IMR-90 (cell line): ENCODE data around the gene RNU1-3.
"Not testable (repeated sequence)": the region's sequence is repeated elsewhere in the genome, so short reads cannot be mapped to it uniquely, and the experiment has no call there.

Source experiments
- MXI1 ChIP-seq: IDR thresholded peaks from 2 replicates; pipeline ENCODE4 v1.6.1; 2012; ENCODE audit warnings: low read depth, mild to moderate bottlenecking, low read length, moderate library complexity, borderline replicate concordance
- POLR2A ChIP-seq: IDR thresholded peaks from 2 replicates; pipeline ENCODE4 v1.6.1; 2012; ENCODE audit warnings: mild to moderate bottlenecking, low read depth, low read length
- RAD21 ChIP-seq: IDR thresholded peaks from 2 replicates; pipeline ENCODE4 v1.6.1; 2012; ENCODE audit warnings: low read length, improper control_type of control experiment
- RFX5 ChIP-seq: IDR thresholded peaks from 2 replicates; pipeline ENCODE4 v1.8.0; 2012; ENCODE audit warnings: low read depth, mild to moderate bottlenecking, low read length, moderate library complexity
- SMC3 ChIP-seq: fragments of 150-350 bp; IDR thresholded peaks from 2 replicates; pipeline ENCODE4 v1.6.1; 2016; ENCODE audit warnings: low read depth, mild to moderate bottlenecking, antibody characterized with exemption, low read length, moderate library complexity
- TF ChIP-seq, protein P1 (sequence below): conservative IDR thresholded peaks from 2 replicates; pipeline ENCODE4 v1.5.1; 2012; ENCODE audit warnings: mild to moderate bottlenecking, low read depth, low read length, improper control_type of control experiment

DNA sequence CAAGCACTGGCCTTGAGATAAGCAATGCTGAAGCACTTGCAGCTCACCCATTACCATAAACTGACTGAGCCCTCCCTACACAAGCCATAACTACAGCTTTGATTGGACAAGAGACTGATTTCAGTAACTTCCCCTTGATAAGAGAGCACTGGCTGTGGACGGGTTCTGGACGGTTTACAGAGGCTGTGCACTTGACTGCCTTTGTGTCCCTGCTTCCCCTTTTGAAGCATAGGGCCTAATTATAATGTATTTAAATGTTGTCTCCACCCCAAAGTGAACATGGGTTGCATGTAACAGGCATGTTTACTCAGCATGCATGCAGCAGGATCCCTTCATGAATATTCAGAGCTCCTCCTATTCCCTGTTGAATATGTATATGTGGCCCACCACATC lies 8.4 kb upstream of the RNU1-3 start:
- TF ChIP-seq, protein P1, sequence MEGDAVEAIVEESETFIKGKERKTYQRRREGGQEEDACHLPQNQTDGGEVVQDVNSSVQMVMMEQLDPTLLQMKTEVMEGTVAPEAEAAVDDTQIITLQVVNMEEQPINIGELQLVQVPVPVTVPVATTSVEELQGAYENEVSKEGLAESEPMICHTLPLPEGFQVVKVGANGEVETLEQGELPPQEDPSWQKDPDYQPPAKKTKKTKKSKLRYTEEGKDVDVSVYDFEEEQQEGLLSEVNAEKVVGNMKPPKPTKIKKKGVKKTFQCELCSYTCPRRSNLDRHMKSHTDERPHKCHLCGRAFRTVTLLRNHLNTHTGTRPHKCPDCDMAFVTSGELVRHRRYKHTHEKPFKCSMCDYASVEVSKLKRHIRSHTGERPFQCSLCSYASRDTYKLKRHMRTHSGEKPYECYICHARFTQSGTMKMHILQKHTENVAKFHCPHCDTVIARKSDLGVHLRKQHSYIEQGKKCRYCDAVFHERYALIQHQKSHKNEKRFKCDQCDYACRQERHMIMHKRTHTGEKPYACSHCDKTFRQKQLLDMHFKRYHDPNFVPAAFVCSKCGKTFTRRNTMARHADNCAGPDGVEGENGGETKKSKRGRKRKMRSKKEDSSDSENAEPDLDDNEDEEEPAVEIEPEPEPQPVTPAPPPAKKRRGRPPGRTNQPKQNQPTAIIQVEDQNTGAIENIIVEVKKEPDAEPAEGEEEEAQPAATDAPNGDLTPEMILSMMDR: not testable (repeated sequence)
- not testable (repeated sequence) for TF ChIP-seq MXI1, POLR2A, SMC3, RAD21, RFX5
